ENCODE results near the gene EIF3K.

- TF ChIP-seq CTCF (IDR thresholded peaks at IDR 0.05) (no peak), POLR2A (IDR thresholded peaks at IDR 0.05) (no peak)
Measured at GRCh38 chr19:38580080-38580479, 38.9 kb upstream of the EIF3K start.
